ENCODE results near the gene MYL7.

- no peak for TF ChIP-seq REST (IDR thresholded peaks at IDR 0.05; ENCODE audit: low read depth)
- no peak for TF ChIP-seq EZH2 (IDR thresholded peaks at IDR 0.05)
- no peak for TF ChIP-seq CTCF (IDR thresholded peaks at IDR 0.05 in 2 of 3, conservative IDR thresholded peaks at IDR 0.05 in 1 of 3; ENCODE audit: borderline replicate concordance in 1 of 3, insufficient read depth in 1 of 3, low read depth in 2 of 3, low read length in 2 of 3)
- TF ChIP-seq POLR2AphosphoS5 (IDR thresholded peaks at IDR 0.05; ENCODE audit: low read depth, low read length) = no peak; the same call in 1 of the 2 replicates
- TF ChIP-seq JUND (IDR thresholded peaks at IDR 0.05) = peak; percentile 89
These were observed 43.2 kb upstream of the MYL7 start for GRCh38 chr7:44184206-44184872.

Data from HCT116 (cell line).